AG04450 (cell line): Measurements from ENCODE around the gene PDZD4. TPM values are rescaled to one million over a fixed set of nuclear protein-coding genes. Genes with fewer than 3 reads are reported as not detected.

ENCODE experiments used
- CTCF ChIA-PET: fragments of 300-600, 350-600 bp; formaldehyde crosslinking; extraction: SDS; loops from one replicate; lab custom pipeline; 2022; ENCODE audit warnings: antibody characterized with exemption, inconsistent platforms; lab: Charles Lee
- POLR2A ChIA-PET: fragments of 350-600 bp; formaldehyde crosslinking; extraction: SDS; loops from one replicate; lab custom pipeline; 2021; ENCODE audit warnings: antibody characterized with exemption, inconsistent platforms; lab: Yijun Ruan, JAX
- DNase-seq: peaks from one replicate; pipeline ENCODE4 v3.0.0-alpha.2; 2011; ENCODE audit warnings: low read depth, low spot score
- H3K27ac ChIP-seq: one replicate; pipeline ENCODE4 v1.5.1; 2012; ENCODE audit warnings: low read depth, low read length, control low read depth
- H3K27me3 ChIP-seq: one replicate; pipeline ENCODE4 v1.6.0; 2012; ENCODE audit warnings: low read length; ENCODE audit not compliant: control insufficient read depth, insufficient read depth
- H3K4me3 ChIP-seq: 2 replicates; pipeline ENCODE4 v1.5.1; 2011; ENCODE audit warnings: mild to moderate bottlenecking, low read depth, low read length, control low read depth
- H3K9me3 ChIP-seq: 2 replicates; pipeline ENCODE4 v1.5.1; 2012; ENCODE audit warnings: low read length; ENCODE audit not compliant: control insufficient read depth, insufficient read depth
- CTCF ChIP-seq: IDR thresholded peaks from 2 replicates; pipeline ENCODE4 v1.5.1; 2011; ENCODE audit warnings: low read depth, low read length, control low read depth, inconsistent platforms
- polyA plus RNA-seq: library from polyadenylated mRNA; depleted of rRNA; stranded (reverse); fragments of >200 nt; gene quantifications from 2 replicates; pipeline ENCODE4 v1.2.3, GENCODE V29; 2011

The PDZD4 gene
- polyA plus RNA-seq, 1 experiment = 0.04 TPM

DNA sequence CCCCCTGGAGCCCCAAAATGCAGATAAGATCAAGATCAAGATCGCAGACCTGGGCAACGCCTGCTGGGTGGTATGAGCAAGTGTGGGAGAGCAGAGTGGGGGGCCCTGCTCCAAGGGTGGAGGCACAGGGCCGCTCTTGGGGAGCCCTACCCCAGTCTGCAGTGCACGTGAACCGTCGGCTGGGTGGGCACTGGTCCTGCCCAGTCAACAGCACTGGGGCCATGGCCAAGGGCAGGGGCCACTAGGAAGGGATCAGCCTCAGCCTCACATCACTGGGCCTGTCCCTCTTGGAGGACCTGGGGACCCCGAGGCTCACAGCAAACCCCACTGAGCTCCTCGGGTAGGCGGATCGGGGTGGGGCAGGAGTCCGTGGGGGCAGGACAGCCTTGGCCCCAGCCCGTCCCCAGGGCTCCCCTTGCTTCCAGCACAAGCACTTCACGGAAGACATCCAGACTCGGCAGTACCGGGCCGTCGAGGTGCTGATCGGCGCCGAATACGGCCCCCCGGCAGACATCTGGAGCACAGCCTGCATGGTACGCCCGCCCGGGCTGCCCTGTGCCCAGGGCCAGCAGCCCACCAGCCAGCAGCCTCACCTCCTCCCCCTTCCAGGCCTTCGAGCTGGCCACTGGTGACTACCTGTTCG is 45.9 kb downstream of the PDZD4 start:
- DNase-seq = no peak
- ChIA-PET POLR2A (no interaction called here), CTCF (no interaction called here)
- H3K4me3 ChIP-seq = no peak overlapping the region
- H3K27me3 ChIP-seq = no peaks in the 10 kb centered on the region
- no peak for TF ChIP-seq CTCF
- H3K9me3 ChIP-seq = no peaks in the 10 kb centered on the region
- H3K27ac ChIP-seq = no peak overlapping the region

- DNase-seq = no peak
- Histone ChIP-seq H3K9me3 (no peaks in the 10 kb centered on the region), H3K27ac (no peak overlapping the region), H3K4me3 (no peak overlapping the region), H3K27me3 (no peaks in the 10 kb centered on the region)
- TF ChIP-seq CTCF = no peak
- CTCF ChIA-PET = no interaction called here
- POLR2A ChIA-PET = no interaction called here
These were observed 46.8 kb downstream of the PDZD4 start for GRCh38 chrX:153783378-153784013.

- no peak for TF ChIP-seq CTCF
- Histone ChIP-seq H3K27me3 (no peaks in the 10 kb centered on the region), H3K9me3 (no peaks in the 10 kb centered on the region), H3K27ac (no peak overlapping the region), H3K4me3 (no peak overlapping the region)
- DNase-seq = no peak
- ChIA-PET POLR2A (no interaction called here), CTCF (no interaction called here)
These were observed 47.5 kb downstream of the PDZD4 start for GRCh38 chrX:153782871-153783270.

DNA sequence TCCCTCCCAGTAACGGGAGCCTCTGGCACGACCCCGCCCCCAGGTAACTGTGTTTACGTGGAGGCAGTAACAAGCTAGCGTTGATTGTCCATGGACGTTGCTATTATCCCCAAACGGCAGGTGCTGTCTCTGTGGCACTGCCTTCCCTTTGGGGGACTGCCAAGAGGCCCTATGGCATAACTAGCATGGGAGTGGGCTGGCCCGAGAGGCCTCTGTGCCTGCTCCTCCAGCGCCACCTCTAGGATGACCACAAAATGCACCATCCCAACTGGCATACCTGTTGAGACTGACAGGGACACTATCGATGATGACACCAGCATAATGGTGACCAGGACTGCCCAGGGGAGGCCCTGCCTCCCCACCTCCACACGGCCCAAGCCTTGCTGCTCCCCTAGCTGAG is 48.0 kb downstream of the PDZD4 start:
- H3K27me3 ChIP-seq = no peaks in the 10 kb centered on the region
- H3K4me3 ChIP-seq = no peak overlapping the region
- no peak for TF ChIP-seq CTCF
- DNase-seq = no peak
- CTCF ChIA-PET = no interaction called here
- POLR2A ChIA-PET = interaction anchor here (0.7 kb wide), 1 partner anchor 16 kb away, joined by 4 read pairs; no protein-coding TSS in a partner anchor
- H3K27ac ChIP-seq = no peak overlapping the region
- no peaks in the 10 kb centered on the region for H3K9me3 ChIP-seq

DNA sequence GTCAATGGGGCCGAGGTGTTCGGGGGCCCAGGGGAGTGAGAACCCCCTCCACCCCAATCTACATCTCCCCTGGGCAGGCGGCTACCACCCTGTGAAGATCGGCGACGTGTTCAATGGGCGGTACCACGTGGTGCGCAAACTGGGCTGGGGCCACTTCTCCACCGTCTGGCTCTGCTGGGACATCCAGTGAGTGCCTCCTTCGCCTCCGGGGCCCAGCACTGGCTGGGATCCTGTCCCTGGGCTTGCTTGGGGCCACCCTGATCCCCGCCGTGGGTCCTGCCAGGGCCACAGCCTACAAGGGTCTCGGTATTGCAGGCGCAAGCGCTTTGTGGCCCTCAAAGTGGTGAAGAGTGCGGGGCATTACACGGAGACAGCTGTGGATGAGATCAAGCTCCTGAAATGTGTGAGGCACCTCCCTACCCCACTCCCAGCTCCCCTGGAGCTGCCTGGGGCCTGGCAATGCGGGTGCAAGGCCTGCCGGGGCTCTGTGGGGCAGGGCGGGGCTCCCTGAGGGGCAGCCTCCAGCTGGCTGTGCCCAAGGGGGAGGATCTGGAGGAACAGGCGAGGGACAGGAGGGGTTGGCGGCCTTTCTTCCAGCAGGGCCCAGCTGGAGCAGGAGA is 48.8 kb downstream of the PDZD4 start:
- Histone ChIP-seq H3K9me3 (no peaks in the 10 kb centered on the region), H3K27me3 (no peaks in the 10 kb centered on the region), H3K27ac (no peak overlapping the region), H3K4me3 (no peak overlapping the region)
- TF ChIP-seq CTCF = no peak
- ChIA-PET POLR2A (interaction anchor here (0.6 to 1.7 kb wide), 3 partner anchors 13 to 16 kb away, joined by 3 to 4 read pairs (median 4); partner anchors contain the start of genes IDH3G and SSR4), CTCF (no interaction called here)
- DNase-seq = no peak
